ENCODE data around the gene LSG1. TPM values are rescaled to one million over a fixed set of nuclear protein-coding genes. Genes with fewer than 3 reads are reported as not detected.

Gene LSG1
- total RNA-seq, 1 donor from 2014 or later = 23.4 TPM

DNA sequence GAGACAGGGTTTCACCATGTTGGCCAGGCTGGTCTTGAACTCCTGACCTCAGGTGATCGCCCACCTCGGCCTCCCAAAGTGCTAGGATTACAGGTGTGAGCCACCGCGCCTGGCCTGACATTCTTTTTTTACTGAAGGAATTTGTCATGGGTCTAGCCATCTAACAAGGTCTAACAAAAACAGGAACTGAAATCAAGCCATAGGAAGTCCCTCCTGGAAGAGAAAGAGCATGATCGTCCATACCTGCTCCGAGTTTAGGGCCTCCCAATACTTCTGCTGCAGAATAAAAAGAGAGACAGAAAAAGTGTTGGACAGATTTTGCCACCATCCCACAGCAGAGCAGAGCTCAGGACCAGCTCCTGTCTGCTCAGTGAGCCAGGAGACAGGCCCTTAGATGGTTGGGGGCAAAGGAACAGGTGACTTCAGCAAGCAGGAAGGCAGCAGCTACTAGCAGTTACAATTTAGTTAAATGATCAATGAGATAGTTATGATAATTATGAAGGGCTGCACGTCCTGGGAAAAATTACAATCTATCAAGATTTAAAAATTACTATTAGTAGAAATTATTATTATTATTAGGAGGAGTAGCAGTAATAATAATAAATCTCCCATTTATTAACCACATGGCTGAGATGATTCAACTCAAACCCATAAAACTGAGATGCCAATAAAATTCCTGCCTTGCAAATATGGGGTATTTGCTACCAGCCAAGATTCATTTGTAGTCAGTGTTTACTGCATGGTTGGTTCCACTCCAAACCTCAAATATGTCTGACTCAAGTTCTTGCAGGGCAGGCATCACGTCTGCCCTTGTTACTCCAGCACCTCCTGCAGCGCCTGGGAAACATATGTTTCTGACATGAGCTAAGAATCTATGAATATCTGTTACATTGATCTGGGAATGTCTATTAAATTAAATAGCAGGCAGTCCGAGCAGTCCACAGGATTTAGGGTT lies 78.9 kb downstream of the LSG1 start:
- intact Hi-C loops (cut with micrococcal nuclease) = loop anchor here (5.0 kb wide), 1 partner anchor 121 kb away; no protein-coding TSS in a partner anchor
- no peak for DNase-seq
- TF ChIP-seq, protein P1, sequence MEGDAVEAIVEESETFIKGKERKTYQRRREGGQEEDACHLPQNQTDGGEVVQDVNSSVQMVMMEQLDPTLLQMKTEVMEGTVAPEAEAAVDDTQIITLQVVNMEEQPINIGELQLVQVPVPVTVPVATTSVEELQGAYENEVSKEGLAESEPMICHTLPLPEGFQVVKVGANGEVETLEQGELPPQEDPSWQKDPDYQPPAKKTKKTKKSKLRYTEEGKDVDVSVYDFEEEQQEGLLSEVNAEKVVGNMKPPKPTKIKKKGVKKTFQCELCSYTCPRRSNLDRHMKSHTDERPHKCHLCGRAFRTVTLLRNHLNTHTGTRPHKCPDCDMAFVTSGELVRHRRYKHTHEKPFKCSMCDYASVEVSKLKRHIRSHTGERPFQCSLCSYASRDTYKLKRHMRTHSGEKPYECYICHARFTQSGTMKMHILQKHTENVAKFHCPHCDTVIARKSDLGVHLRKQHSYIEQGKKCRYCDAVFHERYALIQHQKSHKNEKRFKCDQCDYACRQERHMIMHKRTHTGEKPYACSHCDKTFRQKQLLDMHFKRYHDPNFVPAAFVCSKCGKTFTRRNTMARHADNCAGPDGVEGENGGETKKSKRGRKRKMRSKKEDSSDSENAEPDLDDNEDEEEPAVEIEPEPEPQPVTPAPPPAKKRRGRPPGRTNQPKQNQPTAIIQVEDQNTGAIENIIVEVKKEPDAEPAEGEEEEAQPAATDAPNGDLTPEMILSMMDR (IDR thresholded peaks at IDR 0.05; ENCODE audit: borderline replicate concordance) = no peak
- peaks cover 4% of the 10 kb centered on the region for H3K36me3 ChIP-seq
- H3K27ac ChIP-seq (replicated peaks) = no peak overlapping the region
- peaks cover 5% of the 10 kb centered on the region for H3K4me1 ChIP-seq
- no peaks in the 10 kb centered on the region for H3K27me3 ChIP-seq (ENCODE audit: low read depth)
- no peaks in the 10 kb centered on the region for H3K9me3 ChIP-seq (replicated peaks)
- H3K4me3 ChIP-seq = no peak overlapping the region

Other genes starting within 250 kb of the LSG1 start
- gene ATP13A3, start 185.2 kb downstream of the LSG1 start, total RNA-seq = 99.2 TPM
- 7.5 TPM for gene TMEM44, start 38.8 kb downstream of the LSG1 start, total RNA-seq
- gene FAM43A, start 13.7 kb upstream of the LSG1 start, total RNA-seq = 18.0 TPM

Measured in left ventricle myocardium inferior (tissue), 1 donor.